HK-2 (cell line): ENCODE results near the gene ACAD11.

ENCODE experiments used
- DNase-seq: peaks from one replicate; pipeline ENCODE4 v3.0.0-alpha.2; 2018; ENCODE audit not compliant: unreplicated experiment

The ACAD11 gene

GRCh38 chr3:132513057-132513456 lies 146.6 kb downstream of the ACAD11 start:
- DNase-seq: no peak

GRCh38 chr3:132509506-132509905 lies 150.1 kb downstream of the ACAD11 start:
- no peak for DNase-seq

DNA sequence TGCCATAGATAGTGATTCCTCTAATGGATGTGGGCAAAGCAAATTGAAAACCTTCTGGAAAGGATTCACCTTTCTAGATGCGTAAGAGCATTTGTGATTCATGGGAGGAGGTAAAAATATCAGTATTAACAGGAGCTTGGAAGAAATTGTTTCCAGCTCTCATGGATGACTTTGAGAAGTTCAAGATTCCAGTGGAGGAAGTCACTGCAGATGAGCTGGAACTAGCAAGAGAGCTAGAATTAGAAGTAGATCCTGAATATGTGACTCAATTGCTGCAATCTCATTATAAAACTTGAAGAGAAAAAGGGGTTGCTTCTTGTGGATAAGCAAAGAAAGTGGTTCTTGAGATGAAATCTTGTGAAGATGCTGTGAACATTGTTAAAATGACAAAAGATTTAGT lies 150.5 kb downstream of the ACAD11 start:
- DNase-seq: no peak
